ENCODE results near the gene HTR2A. TPM values are rescaled to one million over a fixed set of nuclear protein-coding genes. Genes with fewer than 3 reads are reported as not detected.
A peak's percentile ranks its signal among the peaks of the same experiment; 100 is the strongest.

HTR2A gene
- total RNA-seq, 5 donors from 2014 or later (not counting 1 experiment from before 2014, with no cell fraction given): not detected

- Histone ChIP-seq H3K4me1 (ENCODE audit: control insufficient read depth in 1 of 2, extremely low read depth in 1 of 2, insufficient read depth in 2 of 2, low read length in 2 of 2) (peaks cover 0 to 7% of the 10 kb centered on the region in 2 experiments), H3K27ac (ENCODE audit: low read length) (no peak overlapping the region), H3K36me3 (ENCODE audit: control insufficient read depth in 2 of 2, extremely low read depth in 1 of 2, insufficient read depth in 1 of 2, low read length in 1 of 2) (no peaks in the 10 kb centered on the region), H3K27me3 (replicated peaks in 1 of 2; ENCODE audit: control insufficient read depth in 2 of 2, extremely low read depth in 1 of 2, insufficient read depth in 2 of 2, low read length in 1 of 2) (peaks cover 0 to 12% of the 10 kb centered on the region in 2 experiments), H3K9me3 (no peaks in the 10 kb centered on the region), H3K4me3 (ENCODE audit: control insufficient read depth in 1 of 2, extremely low read depth in 1 of 2, low read length in 1 of 2) (no peak overlapping the region)
- ATAC-seq (replicated peaks in 1 of 4) (no peak), DNase-seq (no peak)
- peaks cover 7 to 10% (median 8%) of the 10 kb centered on the region in 3 donors for H3K4me1 Mint-ChIP-seq
- ChIA-PET CTCF (interaction anchor here in 1 of 2 donors (0.5 kb wide), 1 partner anchor 761 kb away, joined by 3 read pairs; no protein-coding TSS in a partner anchor), POLR2A (no interaction called here)
- peaks cover 32 to 33% of the 10 kb centered on the region in 2 donors for H3K27me3 Mint-ChIP-seq
- no peaks in the 10 kb centered on the region for H3K36me3 Mint-ChIP-seq
- no peak overlapping the region for H3K27ac Mint-ChIP-seq
- H3K4me3 Mint-ChIP-seq: no peak overlapping the region
- no peaks in the 10 kb centered on the region for H3K9me3 Mint-ChIP-seq
- WGBS (ENCODE audit: insufficient coverage): 93% methylated on average over 5 of the region's 5 CpGs
These were observed 2.9 kb upstream of the HTR2A start for GRCh38 chr13:46899801-46900200.

GRCh38 chr13:46895381-46895780, 1.5 kb downstream of the HTR2A start:
- DNase-seq (no peak), ATAC-seq (replicated peaks in 1 of 4) (no peak)
- ChIA-PET POLR2A (no interaction called here), CTCF (interaction anchor here in 1 of 2 donors (0.8 kb wide), 1 partner anchor 8 kb away, joined by 3 read pairs; no protein-coding TSS in a partner anchor)
- no peak overlapping the region for H3K4me3 ChIP-seq (ENCODE audit: control insufficient read depth in 1 of 2, extremely low read depth in 1 of 2, low read length in 1 of 2)
- 80% methylated on average over 7 of the region's 8 CpGs for WGBS (ENCODE audit: insufficient coverage)
- H3K9me3 ChIP-seq: no peaks in the 10 kb centered on the region
- peaks cover 20 to 22% (median 21%) of the 10 kb centered on the region in 3 donors for H3K4me1 Mint-ChIP-seq
- H3K27me3 ChIP-seq (replicated peaks in 1 of 2; ENCODE audit: control insufficient read depth in 2 of 2, extremely low read depth in 1 of 2, insufficient read depth in 2 of 2, low read length in 1 of 2): peaks cover 2 to 34% of the 10 kb centered on the region in 2 experiments
- no peaks in the 10 kb centered on the region for H3K36me3 ChIP-seq (ENCODE audit: control insufficient read depth in 2 of 2, extremely low read depth in 1 of 2, insufficient read depth in 1 of 2, low read length in 1 of 2)
- no peaks in the 10 kb centered on the region for H3K36me3 Mint-ChIP-seq
- no peak overlapping the region for H3K27ac Mint-ChIP-seq
- H3K4me1 ChIP-seq (ENCODE audit: control insufficient read depth in 1 of 2, extremely low read depth in 1 of 2, insufficient read depth in 2 of 2, low read length in 2 of 2): peaks cover 0 to 15% of the 10 kb centered on the region in 2 experiments
- H3K27me3 Mint-ChIP-seq: peaks cover 53 to 66% of the 10 kb centered on the region in 2 donors
- H3K4me3 Mint-ChIP-seq: no peak overlapping the region
- H3K27ac ChIP-seq (ENCODE audit: low read length): no peak overlapping the region
- no peaks in the 10 kb centered on the region for H3K9me3 Mint-ChIP-seq

GRCh38 chr13:46894568-46894967, 2.3 kb downstream of the HTR2A start:
- Histone ChIP-seq H3K4me1 (ENCODE audit: control insufficient read depth in 1 of 2, extremely low read depth in 1 of 2, insufficient read depth in 2 of 2, low read length in 2 of 2) (peaks cover 0 to 15% of the 10 kb centered on the region in 2 experiments), H3K27ac (ENCODE audit: low read length) (no peak overlapping the region), H3K9me3 (no peaks in the 10 kb centered on the region), H3K36me3 (ENCODE audit: control insufficient read depth in 2 of 2, extremely low read depth in 1 of 2, insufficient read depth in 1 of 2, low read length in 1 of 2) (no peaks in the 10 kb centered on the region), H3K4me3 (ENCODE audit: control insufficient read depth in 1 of 2, extremely low read depth in 1 of 2, low read length in 1 of 2) (peak overlapping the region in 1 of 2 donors; percentile 36), H3K27me3 (replicated peaks in 1 of 2; ENCODE audit: control insufficient read depth in 2 of 2, extremely low read depth in 1 of 2, insufficient read depth in 2 of 2, low read length in 1 of 2) (peaks cover 2 to 37% of the 10 kb centered on the region in 2 experiments)
- DNase-seq: no peak
- no peaks in the 10 kb centered on the region for H3K36me3 Mint-ChIP-seq
- no peaks in the 10 kb centered on the region for H3K9me3 Mint-ChIP-seq
- ChIA-PET POLR2A (no interaction called here), CTCF (interaction anchor here (0.6 to 1.1 kb wide), 4 partner anchors 12 to 1924 kb away, joined by 3 read pairs; no protein-coding TSS in a partner anchor)
- ATAC-seq (replicated peaks in 1 of 4): peak in 1 of 4 experiments; percentile 18
- H3K4me3 Mint-ChIP-seq: peak overlapping the region; percentile 59 to 65 (median 61)
- no peak overlapping the region for H3K27ac Mint-ChIP-seq
- H3K4me1 Mint-ChIP-seq: peaks cover 20 to 22% (median 21%) of the 10 kb centered on the region in 3 donors
- H3K27me3 Mint-ChIP-seq: peaks cover 56 to 67% of the 10 kb centered on the region in 2 donors

- peak; percentile 6 to 73 (median 52) for DNase-seq
- POLR2A ChIA-PET: no interaction called here
- Mint-ChIP-seq H3K36me3 (no peaks in the 10 kb centered on the region), H3K27me3 (peaks cover 59 to 67% of the 10 kb centered on the region in 2 donors), H3K9me3 (no peaks in the 10 kb centered on the region), H3K4me1 (peaks cover 20 to 22% (median 21%) of the 10 kb centered on the region in 3 donors), H3K27ac (no peak overlapping the region), H3K4me3 (peak overlapping the region; percentile 63 to 67 (median 65))
- CTCF ChIA-PET: interaction anchor here (0.6 to 1.1 kb wide), 5 partner anchors 13 to 1923 kb away, joined by 3 read pairs; no protein-coding TSS in a partner anchor
- Histone ChIP-seq H3K4me3 (ENCODE audit: control insufficient read depth in 1 of 2, extremely low read depth in 1 of 2, low read length in 1 of 2) (peak overlapping the region; percentile 36 to 58), H3K36me3 (ENCODE audit: control insufficient read depth in 2 of 2, extremely low read depth in 1 of 2, insufficient read depth in 1 of 2, low read length in 1 of 2) (no peaks in the 10 kb centered on the region), H3K9me3 (no peaks in the 10 kb centered on the region), H3K27me3 (replicated peaks in 1 of 2; ENCODE audit: control insufficient read depth in 2 of 2, extremely low read depth in 1 of 2, insufficient read depth in 2 of 2, low read length in 1 of 2) (peaks cover 2 to 37% of the 10 kb centered on the region in 2 experiments), H3K4me1 (ENCODE audit: control insufficient read depth in 1 of 2, extremely low read depth in 1 of 2, insufficient read depth in 2 of 2, low read length in 2 of 2) (peaks cover 0 to 15% of the 10 kb centered on the region in 2 experiments), H3K27ac (ENCODE audit: low read length) (no peak overlapping the region)
- WGBS (ENCODE audit: insufficient coverage): 9% methylated on average over 8 of the region's 34 CpGs
- ATAC-seq (replicated peaks in 1 of 4): peak; percentile 73 to 88 (median 77)
These were observed 2.9 kb downstream of the HTR2A start for GRCh38 chr13:46893798-46894560.

GRCh38 chr13:46893221-46893740, 3.6 kb downstream of the HTR2A start:
- Mint-ChIP-seq H3K4me1 (peaks cover 20 to 22% (median 21%) of the 10 kb centered on the region in 3 donors), H3K27me3 (peaks cover 56 to 61% of the 10 kb centered on the region in 2 donors), H3K4me3 (peak overlapping the region; percentile 63 to 67 (median 65)), H3K9me3 (peaks cover 0 to 2% (median 0%) of the 10 kb centered on the region in 3 donors), H3K27ac (no peak overlapping the region), H3K36me3 (no peaks in the 10 kb centered on the region)
- H3K36me3 ChIP-seq (ENCODE audit: control insufficient read depth in 2 of 2, extremely low read depth in 1 of 2, insufficient read depth in 1 of 2, low read length in 1 of 2): no peaks in the 10 kb centered on the region
- CTCF ChIA-PET: interaction anchor here (0.8 to 1.0 kb wide), 2 partner anchors 22 to 637 kb away, joined by 3 to 4 read pairs; no protein-coding TSS in a partner anchor
- H3K27me3 ChIP-seq (replicated peaks in 1 of 2; ENCODE audit: control insufficient read depth in 2 of 2, extremely low read depth in 1 of 2, insufficient read depth in 2 of 2, low read length in 1 of 2): peaks cover 2 to 37% of the 10 kb centered on the region in 2 experiments
- H3K4me3 ChIP-seq (ENCODE audit: control insufficient read depth in 1 of 2, extremely low read depth in 1 of 2, low read length in 1 of 2): no peak overlapping the region
- ATAC-seq (replicated peaks in 1 of 4) (no peak), DNase-seq (no peak)
- H3K9me3 ChIP-seq: no peaks in the 10 kb centered on the region
- peaks cover 0 to 15% of the 10 kb centered on the region in 2 experiments for H3K4me1 ChIP-seq (ENCODE audit: control insufficient read depth in 1 of 2, extremely low read depth in 1 of 2, insufficient read depth in 2 of 2, low read length in 2 of 2)
- WGBS (ENCODE audit: insufficient coverage): 88% methylated on average over 2 of the region's 4 CpGs
- no peak overlapping the region for H3K27ac ChIP-seq (ENCODE audit: low read length)
- POLR2A ChIA-PET: no interaction called here

GRCh38 chr13:46885018-46885417, 11.8 kb downstream of the HTR2A start:
- Histone ChIP-seq H3K27me3 (replicated peaks in 1 of 2; ENCODE audit: control insufficient read depth in 2 of 2, extremely low read depth in 1 of 2, insufficient read depth in 2 of 2, low read length in 1 of 2) (peaks cover 0 to 7% of the 10 kb centered on the region in 2 experiments), H3K9me3 (no peaks in the 10 kb centered on the region), H3K27ac (ENCODE audit: low read length) (no peak overlapping the region), H3K36me3 (ENCODE audit: control insufficient read depth in 2 of 2, extremely low read depth in 1 of 2, insufficient read depth in 1 of 2, low read length in 1 of 2) (no peaks in the 10 kb centered on the region), H3K4me3 (ENCODE audit: control insufficient read depth in 1 of 2, extremely low read depth in 1 of 2, low read length in 1 of 2) (no peak overlapping the region), H3K4me1 (ENCODE audit: control insufficient read depth in 1 of 2, extremely low read depth in 1 of 2, insufficient read depth in 2 of 2, low read length in 2 of 2) (no peaks in the 10 kb centered on the region)
- Mint-ChIP-seq H3K27me3 (peaks cover 31 to 36% of the 10 kb centered on the region in 2 donors), H3K4me1 (no peaks in the 10 kb centered on the region), H3K27ac (no peak overlapping the region), H3K9me3 (peaks cover 0 to 7% (median 2%) of the 10 kb centered on the region in 3 donors), H3K4me3 (no peak overlapping the region), H3K36me3 (no peaks in the 10 kb centered on the region)
- WGBS (ENCODE audit: insufficient coverage): no CpG with 5 or more reads among the region's 4 CpGs
- no peak for ATAC-seq (replicated peaks in 1 of 4)
- ChIA-PET POLR2A (no interaction called here), CTCF (no interaction called here)
- no peak for DNase-seq

Measured in T-cell (primary cell).